Suppressor macrophage treated with lipopolysaccharide for 1 hour (primary cell): ENCODE measurements around the gene CORO7.

Source experiments
- DNase-seq, 3 donors: peaks; one replicate each; pipeline ENCODE4 v3.0.0-alpha.2; 2020 to 2022

CORO7 gene

DNA sequence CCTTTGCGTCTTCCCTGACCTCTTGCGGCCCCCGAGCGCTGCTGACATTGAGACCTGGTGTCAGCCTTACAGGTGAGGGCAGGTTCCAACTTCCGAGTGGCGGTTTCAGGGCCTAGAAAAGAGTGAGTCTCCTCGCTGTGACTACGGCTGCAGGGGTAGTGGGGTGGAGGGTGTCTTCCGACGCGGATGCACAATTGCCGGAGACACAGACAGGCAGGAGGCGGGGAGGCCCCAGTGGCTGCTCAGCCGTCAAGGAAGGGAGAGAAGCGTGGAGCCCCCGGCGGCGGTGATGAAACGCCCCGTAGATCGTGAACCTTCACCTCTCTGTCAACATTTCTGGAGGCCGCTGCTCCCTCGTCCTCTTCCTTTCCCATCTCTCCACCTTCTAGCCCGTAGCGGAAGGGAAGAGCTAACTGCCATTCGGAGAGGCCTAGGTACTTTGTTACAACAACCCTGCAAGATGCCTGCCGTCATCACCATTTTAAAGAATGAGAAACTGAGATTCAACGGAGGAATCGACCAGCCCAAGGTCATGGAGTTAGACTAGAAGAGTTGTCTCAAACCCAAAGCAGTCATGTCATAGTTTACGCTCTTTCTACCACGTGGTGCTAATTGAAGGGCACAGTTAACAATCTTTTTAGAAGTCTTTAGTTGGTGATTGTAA lies 9.8 kb upstream of the CORO7 start:
- DNase-seq: peak in 2 of 3 donors; percentile 12 to 43

DNA sequence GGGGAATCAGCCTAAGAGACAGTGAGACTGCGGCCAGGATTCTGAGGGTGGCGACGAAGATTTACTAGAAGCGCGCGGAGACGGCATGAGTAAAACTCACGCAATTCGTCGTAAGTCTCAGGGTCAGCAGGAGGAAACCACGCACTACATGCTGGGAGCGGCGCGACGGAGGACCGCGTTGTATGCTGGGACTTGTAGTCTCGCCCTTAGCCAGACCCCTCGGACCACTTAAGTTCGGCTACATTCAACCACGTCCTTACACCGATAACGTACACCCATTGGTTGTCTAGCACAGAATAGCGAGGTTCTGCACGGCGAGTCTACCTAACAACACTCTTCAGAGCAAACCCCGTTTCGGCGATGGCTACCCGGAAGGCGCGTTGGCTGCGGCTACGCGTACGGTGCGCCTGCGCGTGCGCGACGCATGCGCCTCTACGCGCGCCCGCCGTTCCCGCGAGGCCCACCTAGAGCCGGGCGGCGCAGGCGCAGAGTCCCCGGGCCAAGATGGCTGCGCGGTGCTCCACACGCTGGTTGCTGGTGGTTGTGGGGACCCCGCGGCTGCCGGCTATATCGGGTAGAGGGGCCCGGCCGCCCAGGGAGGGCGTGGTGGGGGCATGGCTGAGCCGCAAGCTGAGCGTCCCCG lies 9.1 kb upstream of the CORO7 start, which contains the start of gene DNAJA3:
Gene DNAJA3, plus strand, starts transcription at position 491 of the 643 bp plus-strand sequence. Its CDS starts 14 bp downstream, at position 505.
- DNase-seq: peak; percentile 98 to 99 (median 99)

DNA sequence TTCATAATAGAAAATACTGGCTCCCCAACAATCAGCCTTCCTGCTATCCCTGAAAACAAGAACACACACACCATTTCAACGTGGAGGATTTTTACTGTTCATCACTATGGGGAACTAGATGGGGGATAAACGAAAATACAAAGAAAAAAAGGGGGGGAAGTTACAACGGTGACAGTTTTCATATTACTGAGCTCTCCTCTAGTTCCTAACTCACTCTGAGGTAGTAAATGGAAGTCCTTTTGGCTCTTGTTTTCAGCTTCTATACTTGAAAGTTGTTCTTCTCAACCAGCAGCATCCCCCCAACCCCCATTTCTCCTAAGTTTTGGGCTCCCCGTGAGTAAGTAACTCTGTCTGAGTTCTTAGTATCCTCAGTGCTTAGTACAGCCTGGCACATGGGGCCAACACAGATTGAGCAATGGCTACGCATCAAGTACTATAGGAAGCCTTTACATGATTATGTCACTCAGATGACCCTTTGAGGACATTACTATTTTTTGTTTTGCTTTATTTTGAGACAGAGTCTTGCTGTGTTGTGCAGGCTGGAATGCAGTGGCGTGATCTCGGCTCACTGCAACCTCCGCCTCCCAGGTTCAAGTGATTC lies 4.2 kb upstream of the CORO7 start:
- DNase-seq: peak; percentile 35 to 69 (median 36)

DNA sequence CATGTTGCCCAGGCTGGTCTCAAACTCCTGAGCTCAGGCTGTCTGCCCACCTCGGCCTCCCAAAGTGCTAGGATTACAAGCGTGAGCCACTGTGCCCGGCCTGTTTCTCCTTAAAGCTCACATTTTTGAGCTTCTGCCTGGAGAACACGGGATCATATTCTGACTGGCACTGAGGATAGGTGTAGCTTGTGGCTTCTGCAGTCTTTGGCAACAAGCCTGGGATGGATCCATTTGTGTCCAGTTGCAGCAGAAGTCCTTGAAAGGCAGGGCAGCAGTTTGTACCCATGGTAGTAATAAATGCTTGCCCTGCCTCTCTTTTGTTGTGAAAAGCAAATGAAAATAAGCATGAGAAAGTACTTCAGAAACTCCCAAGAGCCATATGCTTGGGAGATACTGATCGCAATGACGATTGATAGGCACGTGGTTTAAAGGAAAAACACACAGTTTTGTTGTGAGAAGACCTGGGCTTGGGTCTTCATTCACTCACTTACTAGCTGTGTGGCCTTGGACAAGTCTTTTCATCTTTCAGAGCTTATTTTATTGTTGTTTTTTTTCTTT lies 3.1 kb upstream of the CORO7 start:
- no peak for DNase-seq

DNA sequence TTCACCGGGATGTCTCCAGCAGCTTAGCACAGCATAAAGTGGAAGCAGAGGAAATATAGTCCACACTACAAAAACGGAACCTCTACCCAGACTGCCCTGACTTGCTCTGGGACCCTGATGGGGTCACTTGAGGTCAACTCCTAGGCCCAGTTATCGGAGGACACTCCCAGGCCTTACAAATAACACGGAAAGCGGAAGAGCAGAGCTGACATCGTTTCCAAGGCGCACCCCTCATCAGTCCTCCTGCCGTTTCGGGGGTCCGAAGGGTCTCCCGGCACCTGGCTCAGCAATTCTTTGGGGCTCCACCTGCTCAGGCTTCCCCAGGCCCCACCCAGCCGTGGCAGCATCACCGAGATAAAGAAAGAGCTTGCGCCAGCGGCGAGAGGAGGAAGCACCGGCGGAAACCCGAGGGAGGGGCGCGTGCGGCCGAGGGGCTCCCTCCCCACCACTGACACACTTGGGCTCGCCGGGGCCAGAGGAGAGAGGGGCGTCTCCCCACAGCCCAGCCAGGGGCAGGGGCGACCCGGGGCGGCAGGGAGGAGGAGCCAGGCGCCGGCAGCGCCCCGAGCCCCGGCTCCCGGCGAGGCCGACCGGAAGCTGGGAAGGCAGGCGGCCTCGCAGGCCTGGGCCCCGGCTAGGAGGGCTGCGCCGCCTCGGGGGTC lies 727 bp downstream of the CORO7 start:
- DNase-seq: peak; percentile 86 to 91 (median 89)

DNA sequence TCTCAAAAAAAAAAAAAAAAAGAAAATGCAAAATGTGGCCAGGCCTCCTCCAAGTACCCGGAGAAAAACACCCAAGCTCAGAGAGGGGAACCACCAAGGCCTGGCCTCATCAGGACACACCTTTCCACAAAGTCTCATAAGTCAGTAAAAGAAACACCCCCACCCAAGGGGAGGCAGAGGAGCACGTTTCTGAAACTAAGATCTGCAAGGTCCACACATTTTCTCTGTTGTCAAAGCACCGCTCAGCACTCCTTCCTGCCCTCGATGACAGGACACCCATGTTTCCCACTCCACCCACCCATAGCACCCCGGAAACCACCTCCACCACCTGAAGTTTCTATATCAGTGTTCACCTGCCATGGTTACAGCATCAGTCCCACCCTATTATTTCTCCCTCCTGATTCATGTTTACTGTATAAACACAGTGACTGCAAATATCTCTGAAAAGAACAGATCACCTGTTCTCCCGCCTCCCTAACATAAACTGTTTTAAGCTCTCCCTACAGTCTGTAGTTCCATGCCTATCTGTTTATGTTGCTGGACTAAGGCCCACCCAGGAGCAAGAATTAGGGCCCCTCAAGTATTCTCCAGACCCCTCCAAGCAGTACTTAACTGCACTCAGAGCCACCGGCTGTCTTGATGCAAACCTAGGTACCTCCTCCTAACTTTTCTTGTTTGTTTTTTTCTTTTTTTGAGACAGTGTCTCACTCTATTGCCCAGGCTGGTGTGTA lies 2.0 kb downstream of the CORO7 start:
- no peak for DNase-seq

DNA sequence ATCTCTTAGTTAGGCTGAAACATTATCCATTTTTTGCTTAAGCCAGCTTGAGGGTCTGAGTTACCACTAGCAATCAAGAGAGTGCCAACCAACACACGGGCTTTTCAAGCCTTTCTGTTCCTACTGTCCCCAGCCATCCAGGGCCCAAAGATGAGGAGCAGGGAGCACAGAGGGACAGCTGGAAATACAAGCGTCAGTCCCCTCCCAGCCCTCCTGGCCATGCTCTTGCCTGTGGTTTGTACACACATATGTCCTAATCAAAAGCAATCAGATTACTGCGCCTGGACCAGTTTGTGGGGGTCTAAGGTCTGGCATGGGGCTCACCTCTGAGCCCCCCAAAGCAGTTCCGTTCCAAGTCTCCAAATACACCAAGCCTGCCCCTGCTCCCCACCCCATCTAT lies 3.5 kb downstream of the CORO7 start:
- no peak for DNase-seq

DNA sequence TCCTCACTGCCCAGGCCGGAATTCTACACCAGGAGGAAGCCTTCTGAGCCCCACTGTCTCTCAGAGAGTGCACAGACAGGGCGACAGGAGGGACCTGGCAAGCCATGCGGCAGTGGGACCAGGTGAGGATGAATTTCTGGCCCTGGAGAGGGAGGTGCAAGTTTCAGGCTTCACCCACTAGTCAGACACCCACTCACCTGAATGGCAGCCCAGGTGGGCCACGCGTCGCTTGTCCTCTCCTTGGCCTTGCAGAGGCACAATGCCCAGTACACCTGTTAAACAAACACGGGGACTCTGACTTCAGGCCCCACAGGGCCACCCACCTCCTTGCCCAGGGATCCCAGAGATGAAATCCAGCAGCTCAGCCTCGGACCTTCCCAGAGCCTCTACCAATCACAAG lies 4.2 kb downstream of the CORO7 start:
- no peak for DNase-seq

DNA sequence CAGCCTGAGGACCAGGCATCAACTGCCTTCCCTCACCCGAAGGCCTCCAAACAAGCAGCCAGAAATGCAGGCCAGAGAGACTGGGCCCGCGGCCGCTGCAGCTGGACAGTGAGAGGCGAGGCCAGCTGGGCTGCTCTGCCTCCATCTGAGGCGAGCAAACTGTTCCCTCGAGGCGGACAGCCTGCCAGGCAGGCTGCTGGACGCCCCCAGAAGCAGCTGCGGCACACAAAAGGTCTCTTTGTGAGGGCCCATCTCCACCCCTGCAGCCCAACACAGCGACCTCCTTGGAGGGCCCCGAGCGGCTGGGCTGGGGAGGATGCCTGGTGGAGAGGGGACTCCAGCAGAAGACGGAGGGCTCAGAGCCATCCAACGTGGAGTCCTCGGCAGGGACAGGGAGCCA lies 4.7 kb downstream of the CORO7 start:
- DNase-seq: no peak

DNA sequence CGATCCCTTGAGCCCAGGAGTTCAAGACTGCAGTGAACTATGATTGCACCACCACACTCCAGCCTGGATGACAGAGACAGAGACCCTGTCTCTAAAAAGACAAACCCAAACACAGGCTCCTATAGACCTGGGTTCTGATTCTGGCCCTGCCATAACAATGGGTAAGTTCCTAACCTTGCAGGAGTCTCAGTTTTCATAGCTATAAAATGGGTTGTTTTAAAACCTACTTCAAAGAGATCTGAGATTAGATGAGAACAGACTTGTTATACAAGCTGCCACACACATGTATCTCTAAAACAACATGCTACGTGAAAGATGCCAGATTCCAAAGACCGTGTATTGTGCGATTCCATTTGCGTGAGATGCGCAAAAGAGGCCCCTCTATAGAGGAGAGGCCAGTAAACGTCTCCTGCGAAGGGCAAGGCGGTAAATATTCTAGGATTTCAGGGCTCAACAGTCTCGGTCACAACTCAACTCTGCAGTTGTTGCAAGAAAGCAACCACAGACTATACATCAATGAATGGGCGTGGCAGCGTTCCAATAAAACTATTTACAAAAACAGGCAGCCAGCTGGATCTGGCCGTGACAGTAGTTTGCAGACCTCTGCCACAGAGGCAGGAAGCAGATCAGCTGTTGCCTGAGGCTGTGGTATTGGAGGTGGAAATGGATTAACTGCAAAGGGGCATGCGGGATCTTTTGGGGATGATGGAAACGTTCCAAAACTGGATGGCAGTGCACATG lies 5.9 kb downstream of the CORO7 start:
- DNase-seq: no peak

DNA sequence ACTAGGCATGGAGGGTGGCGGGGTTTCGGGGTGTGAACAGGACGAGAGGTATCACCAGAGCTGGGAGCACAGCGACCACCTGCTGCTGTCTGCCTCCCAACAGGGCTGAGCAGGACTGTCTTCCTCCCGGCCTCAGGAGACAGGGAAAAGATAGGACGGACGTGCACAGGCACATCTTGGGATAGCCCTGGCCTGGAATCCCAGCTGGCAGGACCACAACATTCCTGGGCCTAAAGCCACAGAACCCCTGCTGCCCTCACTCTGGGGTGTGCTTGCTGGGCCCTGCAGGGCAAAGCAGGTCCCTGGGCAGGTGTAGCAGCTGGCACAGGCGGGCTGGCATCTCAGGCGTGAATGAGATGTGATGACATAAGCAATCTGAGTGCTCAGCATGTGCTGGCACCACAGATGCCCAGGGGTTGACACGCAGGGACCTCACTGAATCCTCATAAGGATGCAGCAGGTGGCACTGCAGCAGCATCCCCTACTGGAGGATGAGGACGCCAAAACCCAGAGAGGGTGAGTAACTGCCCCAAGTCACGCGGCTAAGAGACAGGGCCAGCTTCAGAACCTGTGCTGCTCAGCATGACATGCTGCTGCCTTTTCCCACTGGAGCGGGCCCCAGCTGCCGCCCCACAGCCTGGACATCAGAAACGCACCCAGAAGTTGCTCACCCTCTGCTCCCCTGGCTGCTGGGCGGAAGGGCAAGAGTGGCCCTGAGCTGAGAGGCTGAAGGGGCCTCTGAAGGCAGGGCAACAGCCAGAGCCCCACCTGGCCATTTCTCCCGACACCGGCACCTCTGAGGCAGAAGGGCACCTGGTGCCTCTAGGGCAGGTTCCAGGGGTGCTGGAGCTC lies 7.1 kb downstream of the CORO7 start:
- no peak for DNase-seq

DNA sequence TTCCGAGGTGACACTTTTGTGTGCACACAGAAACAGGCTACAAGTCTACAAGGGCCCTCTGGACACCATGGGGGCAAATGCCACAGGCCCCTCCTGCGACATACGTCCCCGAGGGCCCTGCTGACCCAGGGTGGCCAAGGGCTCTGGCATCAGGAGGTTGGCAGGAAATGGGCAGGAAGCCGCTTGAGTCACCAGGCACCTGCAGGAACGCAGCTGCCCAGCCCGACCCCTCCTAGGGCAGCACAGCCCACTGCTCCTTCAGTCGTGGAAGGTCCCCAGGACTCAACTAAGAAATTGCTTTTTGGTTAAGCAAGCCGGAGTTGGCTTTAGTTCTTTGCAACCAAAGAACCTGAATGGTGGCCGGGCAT lies 8.1 kb downstream of the CORO7 start:
- no peak for DNase-seq

DNA sequence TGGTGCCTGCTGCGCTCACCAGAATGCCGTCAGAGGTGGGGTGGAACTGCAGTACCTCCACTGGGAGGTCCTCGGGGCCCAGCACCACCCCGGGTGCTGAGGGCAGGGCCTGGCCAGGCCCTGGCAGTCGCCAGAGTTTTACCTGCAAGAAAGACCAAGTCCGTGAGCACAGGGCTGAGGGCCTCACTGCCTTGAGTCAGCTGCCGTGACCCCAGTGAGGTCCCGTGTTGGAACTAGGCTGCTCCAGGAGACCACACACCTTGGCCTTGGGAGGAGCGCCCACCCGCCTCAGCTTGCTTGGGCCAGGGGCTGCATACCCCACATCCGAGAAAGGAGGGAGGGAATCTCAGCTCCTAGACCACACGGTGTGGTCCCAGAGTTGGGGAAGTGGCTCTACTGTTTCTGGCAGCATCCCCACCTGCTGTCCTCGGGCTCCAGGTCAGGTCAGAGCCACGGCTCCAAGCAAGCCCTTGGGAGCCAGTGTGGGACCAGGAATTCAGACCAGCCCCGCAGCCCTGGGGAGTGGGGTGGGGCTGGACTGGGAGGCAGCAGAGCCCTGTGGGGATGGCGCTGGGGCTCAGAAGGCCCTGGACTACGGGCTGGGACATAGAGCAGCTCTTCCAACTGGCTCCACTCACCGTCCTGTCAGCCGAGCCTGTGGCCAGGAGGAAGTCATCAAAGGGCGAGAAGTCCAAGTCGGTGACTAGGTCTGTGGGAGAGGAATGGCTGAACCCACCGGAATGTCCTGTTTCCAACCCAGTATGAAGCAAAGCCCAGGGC lies 8.7 kb downstream of the CORO7 start:
- no peak for DNase-seq

DNA sequence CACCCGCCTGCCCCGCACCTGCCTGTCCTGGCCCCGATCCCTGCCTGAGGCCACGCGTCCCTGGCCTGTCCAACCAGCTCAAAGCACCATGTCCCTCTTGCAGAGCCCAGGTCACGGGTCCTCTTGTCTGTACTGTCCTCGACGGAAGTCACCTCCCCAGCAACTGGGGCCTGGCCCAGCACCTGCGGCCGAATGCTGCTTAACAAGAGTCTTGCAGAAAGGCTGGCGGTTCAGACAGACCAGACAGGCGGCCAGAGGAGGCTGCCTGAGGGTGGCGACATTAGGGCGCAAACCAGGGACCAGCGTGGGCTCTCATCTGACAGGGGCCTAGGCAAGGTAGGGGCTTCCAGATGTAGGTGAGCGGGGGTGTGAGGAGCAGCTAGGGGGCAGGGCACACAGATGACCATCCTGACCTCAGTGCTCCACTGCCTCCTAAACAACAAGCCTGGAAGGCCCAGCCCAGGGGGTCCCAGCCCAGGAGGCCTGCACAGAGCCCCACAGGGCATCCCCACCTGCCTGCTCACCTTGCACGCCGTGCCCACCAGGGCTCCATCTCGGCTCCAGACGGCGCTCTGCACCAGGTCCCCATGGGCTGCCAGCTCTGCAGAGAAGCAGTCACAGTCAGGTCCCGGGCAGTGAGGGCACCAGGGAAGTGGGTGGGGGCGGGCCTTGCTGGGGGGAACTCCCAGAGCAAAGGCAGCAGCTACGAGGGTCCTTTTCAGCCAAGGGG lies 11.3 kb downstream of the CORO7 start:
- no peak for DNase-seq

DNA sequence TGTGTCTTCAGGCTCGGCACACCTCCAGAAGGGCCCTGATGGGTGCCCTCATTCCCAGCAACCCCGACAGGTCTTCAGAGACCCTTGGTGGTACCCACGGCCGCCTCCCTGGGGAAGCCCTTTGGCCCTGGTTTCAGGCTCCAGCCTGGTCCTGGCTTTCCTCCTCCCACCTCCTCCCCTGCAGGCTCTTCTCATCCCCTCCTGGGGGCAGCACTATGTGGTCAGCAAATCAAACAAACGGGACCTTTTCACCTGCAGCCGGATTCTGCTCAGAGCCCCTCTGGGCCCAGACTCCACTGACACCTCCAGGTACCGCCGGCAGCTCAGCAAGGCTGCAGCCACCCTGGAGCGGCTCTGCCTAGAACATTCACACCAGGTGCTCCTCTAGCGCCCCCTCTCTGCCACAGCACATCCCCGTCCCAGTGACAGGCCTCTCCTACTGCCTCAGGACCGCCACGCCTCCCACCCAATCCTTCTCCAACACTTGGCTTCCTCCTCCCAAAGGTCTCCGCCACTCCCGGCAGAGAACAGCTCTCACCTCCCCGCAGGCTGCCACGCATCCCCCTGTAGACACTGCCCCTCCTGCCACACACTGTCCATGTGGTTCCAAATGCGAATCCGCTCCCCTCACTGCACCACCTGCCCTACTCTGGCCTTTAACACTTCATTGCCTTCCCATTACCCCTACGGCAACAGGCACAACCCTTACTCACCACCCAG lies 12.0 kb downstream of the CORO7 start:
- DNase-seq: peak; percentile 32 to 62 (median 41)

DNA sequence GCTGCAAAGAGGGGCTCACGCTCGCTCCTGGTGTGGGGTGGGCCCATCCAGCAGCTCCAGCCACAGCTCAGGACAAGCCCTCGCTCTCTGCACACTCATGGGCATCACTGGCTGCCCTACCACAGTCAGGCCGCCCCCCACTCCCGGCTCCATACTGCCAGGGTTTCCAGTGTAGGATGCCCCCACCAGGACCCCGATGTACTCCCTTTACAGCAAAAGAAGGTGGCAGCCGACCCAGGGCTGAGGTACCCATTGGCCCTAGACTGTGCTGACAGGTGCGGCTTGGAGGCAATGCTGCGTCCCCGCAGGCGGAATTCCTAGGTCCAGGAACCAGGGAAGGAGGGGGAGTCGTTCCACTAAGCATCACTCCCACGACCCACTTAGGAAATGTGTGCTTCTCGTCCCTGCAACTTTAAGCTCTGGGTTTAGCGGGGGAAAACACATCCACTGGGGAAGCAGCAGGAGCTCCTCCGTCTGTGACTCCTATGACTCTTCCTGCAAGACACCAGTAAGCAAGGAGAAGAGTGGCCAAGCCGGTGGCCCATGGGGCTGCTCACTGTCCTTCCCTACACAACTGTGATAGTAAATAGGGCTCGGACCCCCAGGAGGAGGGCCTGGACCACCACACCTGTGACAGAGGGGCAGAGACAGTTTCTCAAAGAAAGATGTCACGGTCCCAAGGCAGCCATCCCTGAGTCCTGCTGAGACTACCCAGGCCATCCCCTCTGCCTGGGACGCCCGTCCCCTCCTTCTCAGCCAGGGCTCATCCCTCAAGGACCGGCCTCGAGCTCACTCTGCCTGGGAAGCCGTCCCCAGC lies 13.1 kb downstream of the CORO7 start:
- no peak for DNase-seq

DNA sequence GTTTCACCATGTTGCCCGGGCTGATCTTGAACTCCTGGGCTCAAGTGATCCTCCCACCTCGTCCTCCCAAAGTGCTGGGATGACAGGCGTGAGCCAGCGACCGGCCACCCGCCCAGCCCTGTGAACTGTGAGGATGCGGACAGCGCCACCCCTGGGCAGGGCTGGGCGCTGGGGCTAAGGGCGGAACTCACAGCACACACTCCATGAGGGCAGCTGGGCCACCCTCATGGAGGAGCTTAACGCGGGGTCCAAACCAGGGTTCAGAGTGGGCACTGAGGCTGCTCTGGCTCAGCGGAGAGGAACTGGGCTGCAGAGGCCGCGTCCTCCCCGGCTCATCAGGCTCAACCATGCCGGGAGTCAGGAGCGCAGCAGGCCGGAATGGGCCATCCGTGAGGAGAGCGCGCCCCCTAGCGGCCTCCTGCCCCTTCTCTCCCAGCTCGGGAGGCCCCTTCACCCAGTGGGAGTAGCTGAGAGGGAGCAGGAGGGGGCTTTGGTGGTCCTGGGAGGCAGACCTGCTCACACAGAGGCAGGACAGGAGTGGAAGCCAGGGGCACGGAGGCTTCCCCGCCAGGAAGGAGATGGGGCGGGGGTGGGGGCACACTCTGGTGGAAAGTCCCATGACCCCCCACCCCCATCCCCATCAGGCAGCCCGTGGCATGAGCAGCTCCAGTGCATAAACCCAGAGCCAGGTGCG lies 13.8 kb downstream of the CORO7 start:
- peak; percentile 74 to 90 (median 78) for DNase-seq
